Stimulated activated CD8-positive, alpha-beta memory T cell treated with anti-CD3 and anti-CD28 coated beads, Interleukin-12 subunit alpha, Interleukin-12 subunit beta, amount 100 ng/mL, for 4 hours (primary cell): ENCODE data around the gene TARP.
A peak's percentile ranks its signal among the peaks of the same experiment; 100 is the strongest.

Experiments
- DNase-seq: peaks from one replicate; pipeline ENCODE4 v3.0.0-alpha.2; 2020; ENCODE audit warnings: low read depth

The TARP gene

GRCh38 chr7:38273286-38273995 lies at the start of gene TARP:
Gene TARP (minus strand): TSS chr7:38273636.
- DNase-seq: no peak

GRCh38 chr7:38323156-38323555 lies 49.7 kb upstream of the TARP start:
- no peak for DNase-seq

- no peak for DNase-seq
Observed at GRCh38 chr7:38322461-38322860, 49.0 kb upstream of the TARP start.

GRCh38 chr7:38321967-38322366 lies 48.5 kb upstream of the TARP start:
- no peak for DNase-seq

- no peak for DNase-seq
Observed at GRCh38 chr7:38321515-38321944, 48.1 kb upstream of the TARP start.

GRCh38 chr7:38321050-38321449 lies 47.6 kb upstream of the TARP start:
- no peak for DNase-seq

- DNase-seq: no peak
Observed at GRCh38 chr7:38319873-38320272, 46.4 kb upstream of the TARP start.

- DNase-seq: no peak
Observed at GRCh38 chr7:38318803-38319416, 45.5 kb upstream of the TARP start.

GRCh38 chr7:38318241-38318640 lies 44.8 kb upstream of the TARP start:
- no peak for DNase-seq

GRCh38 chr7:38317515-38317914 lies 44.1 kb upstream of the TARP start:
- DNase-seq: peak; percentile 42

- no peak for DNase-seq
Observed at GRCh38 chr7:38316733-38317360, 43.4 kb upstream of the TARP start.

- no peak for DNase-seq
Observed at GRCh38 chr7:38315410-38315809, 42.0 kb upstream of the TARP start.

- no peak for DNase-seq
Observed at GRCh38 chr7:38312821-38313220, 39.4 kb upstream of the TARP start.

GRCh38 chr7:38311329-38311937 lies 38.0 kb upstream of the TARP start:
- no peak for DNase-seq

- no peak for DNase-seq
Observed at GRCh38 chr7:38310591-38311101, 37.2 kb upstream of the TARP start.

- DNase-seq: no peak
Observed at GRCh38 chr7:38309555-38309954, 36.1 kb upstream of the TARP start.

GRCh38 chr7:38308140-38308539 lies 34.7 kb upstream of the TARP start:
- DNase-seq: no peak

GRCh38 chr7:38307640-38308039 lies 34.2 kb upstream of the TARP start:
- no peak for DNase-seq

GRCh38 chr7:38306914-38307313 lies 33.5 kb upstream of the TARP start:
- DNase-seq: no peak

- DNase-seq: no peak
Observed at GRCh38 chr7:38306171-38306570, 32.7 kb upstream of the TARP start.

GRCh38 chr7:38303866-38304265 lies 30.4 kb upstream of the TARP start:
- no peak for DNase-seq

- DNase-seq: no peak
Observed at GRCh38 chr7:38300175-38300574, 26.7 kb upstream of the TARP start.
